B cell (primary cell): ENCODE measurements around the gene KYNU.

Experiments used
- EZH2 ChIP-seq: IDR thresholded peaks from 2 replicates; pipeline ENCODE4 v1.6.1; 2012; ENCODE audit warnings: borderline replicate concordance, low read depth, mild to moderate bottlenecking, moderate library complexity, low read length; ENCODE audit not compliant: insufficient read depth, poor library complexity, severe bottlenecking
- TF ChIP-seq, protein P1 (sequence below): fragments of 200-600 bp; IDR thresholded peaks from one replicate; pipeline ENCODE4 v1.8.0; 2022; ENCODE audit warnings: antibody characterized with exemption, mild to moderate bottlenecking

DNA sequence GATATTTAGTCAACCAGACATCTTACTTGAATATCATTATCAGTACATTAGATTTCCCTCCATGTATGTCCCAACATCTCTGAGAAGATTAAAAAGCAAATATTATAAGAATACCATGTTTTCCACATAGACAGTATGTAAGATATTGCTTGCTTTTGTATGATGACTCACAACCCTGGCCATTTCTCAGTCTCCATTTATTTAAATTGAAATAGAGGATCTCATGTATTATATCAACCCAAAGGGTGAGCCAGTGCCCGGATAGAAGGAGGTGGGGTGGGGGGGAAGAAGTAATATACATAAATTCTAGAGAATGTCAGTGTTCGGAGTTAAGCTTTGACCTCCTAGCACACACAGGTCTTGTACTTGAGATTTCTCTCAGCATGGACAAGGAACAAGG is 109.6 kb downstream of the KYNU start:
- TF ChIP-seq, protein P1, sequence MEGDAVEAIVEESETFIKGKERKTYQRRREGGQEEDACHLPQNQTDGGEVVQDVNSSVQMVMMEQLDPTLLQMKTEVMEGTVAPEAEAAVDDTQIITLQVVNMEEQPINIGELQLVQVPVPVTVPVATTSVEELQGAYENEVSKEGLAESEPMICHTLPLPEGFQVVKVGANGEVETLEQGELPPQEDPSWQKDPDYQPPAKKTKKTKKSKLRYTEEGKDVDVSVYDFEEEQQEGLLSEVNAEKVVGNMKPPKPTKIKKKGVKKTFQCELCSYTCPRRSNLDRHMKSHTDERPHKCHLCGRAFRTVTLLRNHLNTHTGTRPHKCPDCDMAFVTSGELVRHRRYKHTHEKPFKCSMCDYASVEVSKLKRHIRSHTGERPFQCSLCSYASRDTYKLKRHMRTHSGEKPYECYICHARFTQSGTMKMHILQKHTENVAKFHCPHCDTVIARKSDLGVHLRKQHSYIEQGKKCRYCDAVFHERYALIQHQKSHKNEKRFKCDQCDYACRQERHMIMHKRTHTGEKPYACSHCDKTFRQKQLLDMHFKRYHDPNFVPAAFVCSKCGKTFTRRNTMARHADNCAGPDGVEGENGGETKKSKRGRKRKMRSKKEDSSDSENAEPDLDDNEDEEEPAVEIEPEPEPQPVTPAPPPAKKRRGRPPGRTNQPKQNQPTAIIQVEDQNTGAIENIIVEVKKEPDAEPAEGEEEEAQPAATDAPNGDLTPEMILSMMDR = no peak
- TF ChIP-seq EZH2 = no peak
